Lung microvascular endothelial cell (primary cell): ENCODE results near the gene SNCA. TPM values are rescaled to one million over a fixed set of nuclear protein-coding genes. Genes with fewer than 3 reads are reported as not detected.

Experiments used
- DNase-seq, 2 donors: peaks; one replicate each; pipeline versions ENCODE4 v3.0.0 to v3.0.0-alpha.2; 2010; ENCODE audit warnings: low read depth in 2 of 2
- total RNA-seq: library from RNA; depleted of rRNA; stranded (reverse); fragments of >200 nt; gene quantifications from 2 replicates; pipeline ENCODE4 v1.2.1, GENCODE V29; 2014

SNCA gene
- total RNA-seq, 1 donor from 2014 or later, result 148 TPM

GRCh38 chr4:89707467-89707866 lies 129.5 kb downstream of the SNCA start:
- no peak for DNase-seq

GRCh38 chr4:89704651-89705395 lies 132.1 kb downstream of the SNCA start:
- DNase-seq, result no peak

GRCh38 chr4:89703829-89704590 lies 133.0 kb downstream of the SNCA start:
- no peak for DNase-seq

GRCh38 chr4:89700766-89701423 lies 136.1 kb downstream of the SNCA start:
- DNase-seq, result no peak

GRCh38 chr4:89685690-89686089 lies 151.3 kb downstream of the SNCA start:
- DNase-seq, result no peak

GRCh38 chr4:89685277-89685676 lies 151.7 kb downstream of the SNCA start:
- DNase-seq, result no peak

GRCh38 chr4:89684536-89684935 lies 152.4 kb downstream of the SNCA start:
- no peak for DNase-seq

- DNase-seq, result no peak
Observed at GRCh38 chr4:89682808-89683207, 154.2 kb downstream of the SNCA start.

GRCh38 chr4:89681671-89682070 lies 155.3 kb downstream of the SNCA start:
- no peak for DNase-seq

GRCh38 chr4:89681219-89681618 lies 155.7 kb downstream of the SNCA start:
- no peak for DNase-seq

GRCh38 chr4:89674876-89675459 lies 162.0 kb downstream of the SNCA start:
- no peak for DNase-seq

Other genes with a start within 250 kb of the SNCA start
- 1,427 and 4,891 TPM in 2 replicates for gene MMRN1, start 57.7 kb upstream of the SNCA start, total RNA-seq